ENCODE results near the gene LRIF1. TPM values are rescaled to one million over a fixed set of nuclear protein-coding genes. Genes with fewer than 3 reads are reported as not detected.

Gene LRIF1
- polyA plus RNA-seq, 1 donor (not counting 4 experiments of a cell fraction or from before 2014, with no cell fraction given), result 12.0 TPM

DNA sequence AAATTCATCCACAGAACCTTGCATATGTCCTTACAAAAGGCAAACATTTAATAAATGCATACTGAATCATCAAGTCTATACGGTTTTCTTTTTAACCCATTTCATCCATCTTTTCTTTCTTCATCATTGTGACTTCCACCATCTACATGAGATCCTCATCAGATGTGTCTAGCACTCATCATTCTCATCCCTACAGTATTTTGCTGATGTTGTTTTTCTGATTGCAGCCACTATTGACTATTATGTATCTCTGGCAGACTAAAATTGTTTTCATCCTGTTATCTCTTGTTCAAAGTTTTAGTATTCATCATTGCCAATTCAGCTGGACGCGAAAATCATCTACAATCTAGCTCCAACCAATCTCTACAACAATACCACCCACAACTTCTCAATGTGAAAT, 5.9 kb downstream of the LRIF1 start:
- Histone ChIP-seq H3K4me1 (ENCODE audit: control insufficient read depth, extremely low read depth, insufficient read depth, low read length) (no peaks in the 10 kb centered on the region), H3K27ac (ENCODE audit: control insufficient read depth, insufficient read depth, low read length) (no peak overlapping the region), H3K4me3 (ENCODE audit: control insufficient read depth in 2 of 3, extremely low read depth in 1 of 3, insufficient read depth in 2 of 3, low read depth in 1 of 3, low read length in 3 of 3) (no peak overlapping the region), H2AFZ (ENCODE audit: control insufficient read depth, low read length) (no peak overlapping the region), H3K9me1 (ENCODE audit: control insufficient read depth, extremely low read depth, insufficient read depth, low read length) (no peaks in the 10 kb centered on the region), H3K9ac (ENCODE audit: control insufficient read depth, extremely low read depth, insufficient read depth, low read length) (no peak overlapping the region), H3K79me2 (ENCODE audit: control insufficient read depth, insufficient read depth, low read length) (peaks cover 31% of the 10 kb centered on the region), H3K4me2 (ENCODE audit: control insufficient read depth, extremely low read depth, insufficient read depth, low read depth, low read length) (no peak overlapping the region), H3K36me3 (ENCODE audit: control insufficient read depth in 2 of 2, extremely low read depth in 1 of 2, insufficient read depth in 2 of 2, low read length in 2 of 2) (no peaks in the 10 kb centered on the region), H3K9me3 (ENCODE audit: control insufficient read depth, low read depth, low read length) (no peaks in the 10 kb centered on the region), H4K20me1 (ENCODE audit: control insufficient read depth, extremely low read depth, insufficient read depth, low read length) (no peaks in the 10 kb centered on the region), H3K27me3 (ENCODE audit: control insufficient read depth, extremely low read depth, insufficient read depth, low read length) (no peaks in the 10 kb centered on the region)
- dilution Hi-C loops (cut with MboI; ENCODE audit: extremely low pct_ligation_motif_present, low sequenced_read_pairs), result no loop called here
- no peak for DNase-seq (ENCODE audit: low read depth, low spot score)
- FAIRE-seq, result no peak
- TF ChIP-seq EZH2 (IDR thresholded peaks at IDR 0.05; ENCODE audit: low read length) (no peak), CTCF (optimal IDR thresholded peaks at IDR 0.05 in 1 of 3, IDR thresholded peaks at IDR 0.05 in 1 of 3, conservative IDR thresholded peaks at IDR 0.05 in 1 of 3; ENCODE audit: extremely low read depth in 1 of 3, insufficient read depth in 2 of 3, low read length in 3 of 3) (no peak)

DNA sequence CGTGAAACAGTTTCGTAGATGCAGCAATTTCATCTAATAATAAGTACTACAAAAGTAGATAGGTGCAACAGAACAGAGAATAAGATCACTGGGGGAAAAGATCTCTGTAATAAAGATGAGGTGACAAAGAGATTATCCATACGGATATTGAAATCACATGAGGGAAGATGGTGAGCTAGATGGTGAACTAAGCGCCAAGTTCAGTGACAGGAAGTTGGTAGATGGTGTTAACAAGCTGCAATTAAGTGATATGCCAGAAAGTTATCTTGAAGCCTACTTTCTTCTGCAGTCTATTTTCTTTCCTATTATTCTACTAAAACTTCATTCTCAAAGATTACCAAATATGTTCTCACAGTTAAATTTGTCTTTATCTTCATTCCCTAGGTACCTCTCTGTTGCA, 7.1 kb downstream of the LRIF1 start:
- H3K4me1 ChIP-seq (ENCODE audit: control insufficient read depth, extremely low read depth, insufficient read depth, low read length), result no peaks in the 10 kb centered on the region
- H3K36me3 ChIP-seq (ENCODE audit: control insufficient read depth in 2 of 2, extremely low read depth in 1 of 2, insufficient read depth in 2 of 2, low read length in 2 of 2), result peaks cover 0 to 3% of the 10 kb centered on the region in 2 experiments
- no peaks in the 10 kb centered on the region for H3K9me3 ChIP-seq (ENCODE audit: control insufficient read depth, low read depth, low read length)
- H3K27me3 ChIP-seq (ENCODE audit: control insufficient read depth, extremely low read depth, insufficient read depth, low read length), result no peaks in the 10 kb centered on the region
- H3K79me2 ChIP-seq (ENCODE audit: control insufficient read depth, insufficient read depth, low read length), result peaks cover 28% of the 10 kb centered on the region
- H2AFZ ChIP-seq (ENCODE audit: control insufficient read depth, low read length), result no peak overlapping the region
- no peak overlapping the region for H3K9ac ChIP-seq (ENCODE audit: control insufficient read depth, extremely low read depth, insufficient read depth, low read length)
- no peak overlapping the region for H3K4me2 ChIP-seq (ENCODE audit: control insufficient read depth, extremely low read depth, insufficient read depth, low read depth, low read length)
- TF ChIP-seq CTCF (optimal IDR thresholded peaks at IDR 0.05 in 1 of 3, IDR thresholded peaks at IDR 0.05 in 1 of 3, conservative IDR thresholded peaks at IDR 0.05 in 1 of 3; ENCODE audit: extremely low read depth in 1 of 3, insufficient read depth in 2 of 3, low read length in 3 of 3) (no peak), EZH2 (IDR thresholded peaks at IDR 0.05; ENCODE audit: low read length) (no peak)
- no peak overlapping the region for H3K27ac ChIP-seq (ENCODE audit: control insufficient read depth, insufficient read depth, low read length)
- FAIRE-seq, result no peak
- no peak overlapping the region for H3K4me3 ChIP-seq (ENCODE audit: control insufficient read depth in 2 of 3, extremely low read depth in 1 of 3, insufficient read depth in 2 of 3, low read depth in 1 of 3, low read length in 3 of 3)
- no peaks in the 10 kb centered on the region for H3K9me1 ChIP-seq (ENCODE audit: control insufficient read depth, extremely low read depth, insufficient read depth, low read length)
- dilution Hi-C loops (cut with MboI; ENCODE audit: extremely low pct_ligation_motif_present, low sequenced_read_pairs), result no loop called here
- no peak for DNase-seq (ENCODE audit: low read depth, low spot score)
- H4K20me1 ChIP-seq (ENCODE audit: control insufficient read depth, extremely low read depth, insufficient read depth, low read length), result no peaks in the 10 kb centered on the region
